Chondrocyte (in vitro differentiated cells): Measurements from ENCODE around the gene NEUROG2. TPM values are rescaled to one million over a fixed set of nuclear protein-coding genes. Genes with fewer than 3 reads are reported as not detected.

Experiments
- DNase-seq: peaks from one replicate; pipeline ENCODE4 v3.0.0; 2021; ENCODE audit warnings: mixed read lengths, low spot score
- H3K27ac Mint-ChIP-seq: one replicate; pipeline ENCODE4 v1.8.0; 2021; ENCODE audit warnings: mild to moderate bottlenecking, moderate library complexity, mixed read lengths; ENCODE audit not compliant: unreplicated experiment
- H3K27me3 Mint-ChIP-seq: 2 replicates; pipeline ENCODE4 v1.8.0; 2021; ENCODE audit warnings: low read depth, mixed read lengths
- H3K36me3 Mint-ChIP-seq: 2 replicates; pipeline ENCODE4 v1.8.0; 2021; ENCODE audit warnings: low read depth, mixed read lengths
- H3K4me1 Mint-ChIP-seq: 2 replicates; pipeline ENCODE4 v1.8.0; 2021; ENCODE audit warnings: low read depth, mild to moderate bottlenecking, mixed read lengths
- H3K4me3 Mint-ChIP-seq: one replicate; pipeline ENCODE4 v1.8.0; 2021; ENCODE audit warnings: mild to moderate bottlenecking, moderate library complexity, mixed read lengths; ENCODE audit not compliant: unreplicated experiment
- H3K9me3 Mint-ChIP-seq: 2 replicates; pipeline ENCODE4 v1.8.0; 2021; ENCODE audit warnings: low read depth, mixed read lengths
- CTCF ChIP-seq: fragments of 200-600 bp; sonication (generic); IDR thresholded peaks from 2 replicates; pipeline ENCODE4 v1.5.0; 2021; ENCODE audit warnings: antibody characterized with exemption, mild to moderate bottlenecking, moderate library complexity
- total RNA-seq: library from RNA; stranded (reverse); gene quantifications from 3 replicates; pipeline ENCODE4 v1.2.1, GENCODE V29; 2021

Gene NEUROG2
- total RNA-seq, 1 donor from 2014 or later: not detected

GRCh38 chr4:112485930-112486329 lies 30.1 kb downstream of the NEUROG2 start:
- Mint-ChIP-seq H3K27me3 (peaks cover 5% of the 10 kb centered on the region), H3K4me3 (no peak overlapping the region), H3K27ac (no peak overlapping the region), H3K4me1 (no peaks in the 10 kb centered on the region), H3K36me3 (no peaks in the 10 kb centered on the region), H3K9me3 (peaks cover 20% of the 10 kb centered on the region)
- no peak for DNase-seq
- TF ChIP-seq CTCF: no peak

- Mint-ChIP-seq H3K4me3 (no peak overlapping the region), H3K9me3 (peaks cover 19% of the 10 kb centered on the region), H3K27me3 (peaks cover 17% of the 10 kb centered on the region), H3K27ac (no peak overlapping the region), H3K4me1 (no peaks in the 10 kb centered on the region), H3K36me3 (no peaks in the 10 kb centered on the region)
- no peak for DNase-seq
- TF ChIP-seq CTCF: no peak
Measured at GRCh38 chr4:112473985-112474384, 42.0 kb downstream of the NEUROG2 start.

GRCh38 chr4:112472318-112472717 lies 43.7 kb downstream of the NEUROG2 start:
- Mint-ChIP-seq H3K4me1 (no peaks in the 10 kb centered on the region), H3K4me3 (no peak overlapping the region)

More at GRCh38 chr4:112472318-112472717, 43.7 kb downstream of the NEUROG2 start:
- H3K36me3 Mint-ChIP-seq: no peaks in the 10 kb centered on the region
- peaks cover 9% of the 10 kb centered on the region for H3K9me3 Mint-ChIP-seq
- TF ChIP-seq CTCF: no peak
- no peak overlapping the region for H3K27ac Mint-ChIP-seq
- DNase-seq: no peak
- H3K27me3 Mint-ChIP-seq: peaks cover 15% of the 10 kb centered on the region

Other genes starting within 250 kb of the NEUROG2 start
- gene TIFA, start 230.3 kb downstream of the NEUROG2 start, total RNA-seq: 3.2 to 3.9 TPM (median 3.8 TPM) in 3 replicates
- gene ALPK1, start 218.8 kb downstream of the NEUROG2 start, total RNA-seq: 6.2 to 11.3 TPM (median 6.5 TPM) in 3 replicates
- gene ZGRF1, start 120.7 kb upstream of the NEUROG2 start, total RNA-seq: 4.2 to 9.1 TPM (median 4.3 TPM) in 3 replicates
- 26.5 to 33.9 TPM (median 27.9 TPM) in 3 replicates for gene LARP7, start 121.0 kb upstream of the NEUROG2 start, total RNA-seq